Subcutaneous adipose tissue (tissue), 4 donors: ENCODE measurements around the gene SEMA4D. TPM values are rescaled to one million over a fixed set of nuclear protein-coding genes. Genes with fewer than 3 reads are reported as not detected.

ENCODE experiments used
- CTCF ChIP-seq: fragments of 450-650 bp; IDR thresholded peaks from one replicate; pipeline ENCODE4 v1.5.1; 2016; ENCODE audit warnings: low read depth, mild to moderate bottlenecking, control low read depth, antibody characterized with exemption, moderate library complexity
- total RNA-seq, 4 donors: library from RNA; depleted of rRNA; stranded (reverse); fragments of >200 nt; gene quantifications; one replicate each; pipeline ENCODE4 v1.1.0, GENCODE V29; 2016

Gene SEMA4D
- total RNA-seq, 4 donors from 2014 or later = 6.0 to 18.3 (median 10.9) TPM

DNA sequence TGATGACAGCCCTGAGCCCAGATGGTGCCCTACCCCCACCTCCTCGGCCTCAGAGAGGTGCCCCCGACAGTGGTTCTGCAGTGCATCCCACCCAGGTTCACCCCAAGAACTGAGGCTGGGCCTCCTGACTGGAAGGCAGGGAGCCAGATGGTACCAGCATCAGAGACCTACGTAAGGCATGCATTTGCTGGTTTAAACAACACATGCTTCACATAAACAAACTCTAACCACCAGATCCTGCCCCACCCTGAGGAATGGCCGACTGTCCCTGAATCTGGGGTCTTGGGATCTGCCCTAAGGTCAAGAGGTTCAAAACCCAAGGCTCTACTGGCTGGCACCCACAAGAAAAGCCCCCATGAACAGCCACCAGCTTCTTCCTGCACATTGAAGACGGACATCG lies 106.3 kb downstream of the SEMA4D start:
- TF ChIP-seq CTCF = no peak

DNA sequence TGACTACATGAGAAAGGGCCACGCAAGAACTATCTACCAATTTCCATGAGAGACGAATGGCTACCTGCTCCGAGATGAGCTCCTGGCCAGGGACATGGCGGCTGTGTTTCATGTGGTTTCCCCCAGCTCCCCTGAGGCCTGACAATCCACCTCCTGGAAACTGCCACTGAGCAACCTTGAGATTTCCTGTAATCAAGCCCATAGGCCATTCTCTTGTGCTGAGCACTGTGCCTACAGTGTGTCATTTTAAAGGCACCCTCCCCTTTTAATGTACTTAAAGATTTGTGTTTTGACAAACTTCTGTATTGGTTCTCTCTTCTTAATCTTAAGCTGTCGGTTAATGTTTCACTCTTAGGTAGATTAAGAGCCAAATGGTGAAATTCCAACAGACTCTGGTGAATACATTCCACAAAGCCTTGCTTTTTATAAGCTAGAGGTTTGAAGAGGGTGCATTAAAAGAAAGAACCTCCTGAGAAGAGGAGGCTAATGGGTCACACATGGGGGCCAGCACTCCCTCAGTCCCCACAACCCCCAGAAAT lies 107.3 kb downstream of the SEMA4D start:
- TF ChIP-seq CTCF = no peak

GRCh38 chr9:89390068-89390555 lies 107.8 kb downstream of the SEMA4D start:
- no peak for TF ChIP-seq CTCF

DNA sequence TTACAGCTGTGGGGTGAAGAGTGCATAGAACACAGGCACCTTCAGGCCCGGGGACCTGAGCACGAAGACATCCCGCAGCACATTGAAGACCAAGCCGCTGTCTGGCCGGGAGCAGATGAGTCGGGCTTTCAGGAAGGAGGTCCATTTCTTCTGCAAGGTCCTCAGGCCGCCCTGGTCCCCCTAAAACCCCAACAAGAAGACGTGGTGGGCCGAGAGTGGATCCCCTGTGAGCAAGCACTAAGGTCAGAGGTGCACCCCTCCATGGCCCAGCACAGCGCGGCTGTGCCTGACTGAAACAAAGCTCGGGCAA lies 109.1 kb downstream of the SEMA4D start:
- no peak for TF ChIP-seq CTCF

- no peak for TF ChIP-seq CTCF
Measured at GRCh38 chr9:89388084-89388867, 109.6 kb downstream of the SEMA4D start.

DNA sequence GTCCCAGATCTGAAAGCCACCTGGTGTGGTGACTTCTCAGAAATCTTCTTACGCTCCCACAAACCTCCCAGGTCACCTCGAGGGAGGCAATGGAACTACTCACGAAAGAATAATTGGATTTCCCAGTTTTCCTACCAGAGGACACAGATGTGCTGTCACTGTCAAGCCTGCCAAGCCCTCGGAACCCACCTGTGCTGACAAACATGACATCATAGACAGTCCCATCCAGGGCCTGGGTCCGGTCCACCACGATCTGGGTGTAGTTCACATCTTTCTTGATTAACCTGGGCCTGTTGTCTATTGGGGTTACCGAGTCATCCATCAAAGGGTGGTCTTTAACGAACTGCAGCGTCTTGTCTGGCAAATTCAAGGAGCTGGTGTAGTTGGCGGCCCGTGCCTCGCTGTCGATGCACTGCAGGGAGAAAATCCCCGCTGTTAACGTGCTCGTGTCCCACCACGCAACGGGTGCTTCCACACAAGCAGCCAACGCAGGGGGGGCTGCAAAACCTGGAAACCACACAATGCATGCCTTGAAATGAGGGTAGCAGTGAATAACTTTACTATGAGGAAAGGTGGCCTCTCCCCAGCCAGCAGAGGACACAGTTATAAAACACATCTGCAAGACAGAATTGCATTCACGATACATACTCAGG lies 110.6 kb downstream of the SEMA4D start:
- no peak for TF ChIP-seq CTCF

GRCh38 chr9:89386797-89387196 lies 111.1 kb downstream of the SEMA4D start:
- no peak for TF ChIP-seq CTCF
